ENCODE data around the gene INPP5K. TPM values are rescaled to one million over a fixed set of nuclear protein-coding genes. Genes with fewer than 3 reads are reported as not detected.

INPP5K gene
- total RNA-seq, 2 donors from 2014 or later: 78.7 to 95.3 TPM

GRCh38 chr17:1545618-1546017, 29.2 kb upstream of the INPP5K start:
- H3K36me3 ChIP-seq: peaks cover 24% of the 10 kb centered on the region
- TF ChIP-seq CTCF (IDR thresholded peaks at IDR 0.05): no peak

GRCh38 chr17:1542316-1542715, 25.9 kb upstream of the INPP5K start:
- Histone ChIP-seq H3K27ac (no peak overlapping the region), H3K9me3 (no peaks in the 10 kb centered on the region), H3K4me3 (no peak overlapping the region), H3K27me3 (replicated peaks; ENCODE audit: insufficient read depth) (no peaks in the 10 kb centered on the region), H3K4me1 (ENCODE audit: control insufficient read depth in 1 of 2, low read depth in 2 of 2) (peaks cover 0 to 6% of the 10 kb centered on the region in 2 donors), H3K36me3 (peaks cover 30% of the 10 kb centered on the region)
- DNase-seq (ENCODE audit: low spot score) (no peak), ATAC-seq (ENCODE audit: insufficient number of reproducible peaks, low FRiP score, low read depth) (no peak)
- TF ChIP-seq CTCF (IDR thresholded peaks at IDR 0.05): no peak

More at GRCh38 chr17:1545618-1546017, 29.2 kb upstream of the INPP5K start:
- DNase-seq (ENCODE audit: low spot score): no peak
- Histone ChIP-seq H3K4me3 (no peak overlapping the region), H3K27me3 (replicated peaks; ENCODE audit: insufficient read depth) (no peaks in the 10 kb centered on the region), H3K9me3 (no peaks in the 10 kb centered on the region), H3K4me1 (ENCODE audit: control insufficient read depth in 1 of 2, low read depth in 2 of 2) (peaks cover 0 to 8% of the 10 kb centered on the region in 2 donors), H3K27ac (no peak overlapping the region)
- ATAC-seq (ENCODE audit: insufficient number of reproducible peaks, low FRiP score, low read depth): no peak

- ATAC-seq (ENCODE audit: insufficient number of reproducible peaks, low FRiP score, low read depth) (no peak), DNase-seq (ENCODE audit: low spot score) (no peak)
- Histone ChIP-seq H3K4me1 (ENCODE audit: control insufficient read depth in 1 of 2, low read depth in 2 of 2) (no peaks in the 10 kb centered on the region), H3K9me3 (no peaks in the 10 kb centered on the region), H3K27me3 (replicated peaks; ENCODE audit: insufficient read depth) (no peaks in the 10 kb centered on the region), H3K36me3 (peaks cover 30% of the 10 kb centered on the region), H3K4me3 (no peak overlapping the region), H3K27ac (no peak overlapping the region)
- no peak for TF ChIP-seq CTCF (IDR thresholded peaks at IDR 0.05)
Measured at GRCh38 chr17:1541367-1541904, 25.0 kb upstream of the INPP5K start.

GRCh38 chr17:1539811-1540210, 23.4 kb upstream of the INPP5K start:
- no peak for DNase-seq (ENCODE audit: low spot score)
- no peak for TF ChIP-seq CTCF (IDR thresholded peaks at IDR 0.05)

GRCh38 chr17:1535737-1536136, 19.3 kb upstream of the INPP5K start:
- Histone ChIP-seq H3K4me3 (no peak overlapping the region), H3K36me3 (peaks cover 49% of the 10 kb centered on the region), H3K27me3 (replicated peaks; ENCODE audit: insufficient read depth) (no peaks in the 10 kb centered on the region), H3K27ac (no peak overlapping the region), H3K9me3 (no peaks in the 10 kb centered on the region), H3K4me1 (ENCODE audit: control insufficient read depth in 1 of 2, low read depth in 2 of 2) (no peaks in the 10 kb centered on the region)
- ATAC-seq (ENCODE audit: insufficient number of reproducible peaks, low FRiP score, low read depth): no peak
- DNase-seq (ENCODE audit: low spot score): no peak
- TF ChIP-seq CTCF (IDR thresholded peaks at IDR 0.05): no peak

More at GRCh38 chr17:1539811-1540210, 23.4 kb upstream of the INPP5K start:
- Histone ChIP-seq H3K4me1 (ENCODE audit: control insufficient read depth in 1 of 2, low read depth in 2 of 2) (no peaks in the 10 kb centered on the region), H3K27me3 (replicated peaks; ENCODE audit: insufficient read depth) (no peaks in the 10 kb centered on the region), H3K36me3 (peaks cover 35% of the 10 kb centered on the region), H3K9me3 (no peaks in the 10 kb centered on the region), H3K4me3 (no peak overlapping the region), H3K27ac (no peak overlapping the region)
- ATAC-seq (ENCODE audit: insufficient number of reproducible peaks, low FRiP score, low read depth): no peak
